Mucosa of stomach (tissue), 1 donor: ENCODE data around the gene SMCHD1.
"Not testable (repeated sequence)": the region's sequence is repeated elsewhere in the genome, so short reads cannot be mapped to it uniquely, and the experiment has no call there.

Source experiments
- H3K27me3 ChIP-seq: one replicate; pipeline ENCODE4 v1.7.0; 2013; ENCODE audit warnings: mild to moderate bottlenecking, low read length; ENCODE audit not compliant: control insufficient read depth, insufficient read depth
- H3K36me3 ChIP-seq: one replicate; pipeline ENCODE4 v1.7.0; 2013; ENCODE audit warnings: low read length; ENCODE audit not compliant: control insufficient read depth, insufficient read depth
- H3K4me1 ChIP-seq: one replicate; pipeline ENCODE4 v1.7.0; 2013; ENCODE audit warnings: mild to moderate bottlenecking, low read length; ENCODE audit not compliant: control insufficient read depth, insufficient read depth
- H3K4me3 ChIP-seq: one replicate; pipeline ENCODE4 v1.7.0; 2013; ENCODE audit warnings: low read length
- H3K9ac ChIP-seq: one replicate; pipeline ENCODE4 v1.7.0; 2013; ENCODE audit warnings: mild to moderate bottlenecking, low read length, moderate library complexity
- H3K9me3 ChIP-seq: one replicate; pipeline ENCODE4 v1.7.0; 2013; ENCODE audit warnings: mild to moderate bottlenecking, low read length, moderate library complexity; ENCODE audit not compliant: control insufficient read depth
- donor health status: Pancreatic carcinoma.

Gene SMCHD1

GRCh38 chr18:2641638-2642037, 13.9 kb upstream of the SMCHD1 start:
- H3K4me3 ChIP-seq, result no peak overlapping the region
- no peaks in the 10 kb centered on the region for H3K27me3 ChIP-seq
- H3K9ac ChIP-seq, result peak overlapping the region; percentile 13
- H3K36me3 ChIP-seq, result no peaks in the 10 kb centered on the region
- peaks cover 14% of the 10 kb centered on the region for H3K4me1 ChIP-seq
- H3K9me3 ChIP-seq, result no peaks in the 10 kb centered on the region

- Histone ChIP-seq H3K36me3 (no peaks in the 10 kb centered on the region), H3K4me1 (peaks cover 7% of the 10 kb centered on the region), H3K9ac (no peak overlapping the region), H3K27me3 (no peaks in the 10 kb centered on the region), H3K4me3 (no peak overlapping the region), H3K9me3 (no peaks in the 10 kb centered on the region)
Measured at GRCh38 chr18:2642771-2643170, 12.8 kb upstream of the SMCHD1 start.

GRCh38 chr18:2644535-2644934, 11.0 kb upstream of the SMCHD1 start:
- no peaks in the 10 kb centered on the region for H3K9me3 ChIP-seq

GRCh38 chr18:2651981-2652380, 3.5 kb upstream of the SMCHD1 start:
- Histone ChIP-seq H3K4me1 (no peaks in the 10 kb centered on the region), H3K36me3 (no peaks in the 10 kb centered on the region), H3K4me3 (no peak overlapping the region), H3K9ac (no peak overlapping the region), H3K27me3 (no peaks in the 10 kb centered on the region), H3K9me3 (no peaks in the 10 kb centered on the region)

More at GRCh38 chr18:2644535-2644934, 11.0 kb upstream of the SMCHD1 start:
- H3K4me3 ChIP-seq, result no peak overlapping the region
- peaks cover 7% of the 10 kb centered on the region for H3K4me1 ChIP-seq
- H3K9ac ChIP-seq, result no peak overlapping the region
- H3K27me3 ChIP-seq, result no peaks in the 10 kb centered on the region
- H3K36me3 ChIP-seq, result no peaks in the 10 kb centered on the region

GRCh38 chr18:2653467-2653866, 2.1 kb upstream of the SMCHD1 start:
- H3K27me3 ChIP-seq, result no peaks in the 10 kb centered on the region

GRCh38 chr18:2654169-2654927, 1.2 kb upstream of the SMCHD1 start:
- Histone ChIP-seq H3K9me3 (no peaks in the 10 kb centered on the region), H3K36me3 (no peaks in the 10 kb centered on the region), H3K27me3 (no peaks in the 10 kb centered on the region), H3K9ac (peak overlapping the region; percentile 88), H3K4me1 (peaks cover 5% of the 10 kb centered on the region), H3K4me3 (no peak overlapping the region)

More at GRCh38 chr18:2653467-2653866, 2.1 kb upstream of the SMCHD1 start:
- Histone ChIP-seq H3K4me3 (no peak overlapping the region), H3K36me3 (no peaks in the 10 kb centered on the region), H3K4me1 (no peaks in the 10 kb centered on the region), H3K9me3 (no peaks in the 10 kb centered on the region), H3K9ac (no peak overlapping the region)

- H3K27me3 ChIP-seq, result no peaks in the 10 kb centered on the region
- H3K9ac ChIP-seq, result peak overlapping the region; percentile 88
- no peaks in the 10 kb centered on the region for H3K9me3 ChIP-seq
- H3K36me3 ChIP-seq, result no peaks in the 10 kb centered on the region
- peaks cover 10% of the 10 kb centered on the region for H3K4me1 ChIP-seq
- peak overlapping the region; percentile 92 for H3K4me3 ChIP-seq
Measured at GRCh38 chr18:2654928-2655177, 673 bp upstream of the SMCHD1 start.

- Histone ChIP-seq H3K9ac (peak overlapping the region; percentile 95), H3K4me3 (peak overlapping the region; percentile 66), H3K9me3 (no peaks in the 10 kb centered on the region), H3K4me1 (peaks cover 12% of the 10 kb centered on the region), H3K27me3 (no peaks in the 10 kb centered on the region), H3K36me3 (no peaks in the 10 kb centered on the region)
Measured at GRCh38 chr18:2655954-2656236, 369 bp downstream of the SMCHD1 start.

- Histone ChIP-seq H3K9ac (peak overlapping the region; percentile 95), H3K4me3 (peak overlapping the region; percentile 66), H3K4me1 (peaks cover 12% of the 10 kb centered on the region), H3K36me3 (no peaks in the 10 kb centered on the region), H3K27me3 (no peaks in the 10 kb centered on the region), H3K9me3 (no peaks in the 10 kb centered on the region)
Measured at GRCh38 chr18:2656237-2656980, 883 bp downstream of the SMCHD1 start.

GRCh38 chr18:2656981-2657512, 1.5 kb downstream of the SMCHD1 start:
- H3K9ac ChIP-seq, result peak overlapping the region; percentile 95
- no peaks in the 10 kb centered on the region for H3K36me3 ChIP-seq
- no peaks in the 10 kb centered on the region for H3K27me3 ChIP-seq
- H3K4me1 ChIP-seq, result peaks cover 12% of the 10 kb centered on the region
- peak overlapping the region; percentile 66 for H3K4me3 ChIP-seq
- H3K9me3 ChIP-seq, result no peaks in the 10 kb centered on the region

GRCh38 chr18:2657788-2658458, 2.4 kb downstream of the SMCHD1 start:
- Histone ChIP-seq H3K4me3 (peak overlapping the region; percentile 14), H3K9me3 (no peaks in the 10 kb centered on the region), H3K9ac (peak overlapping the region; percentile 54), H3K27me3 (no peaks in the 10 kb centered on the region), H3K4me1 (peaks cover 12% of the 10 kb centered on the region), H3K36me3 (no peaks in the 10 kb centered on the region)

- H3K27me3 ChIP-seq, H3K9ac ChIP-seq, H3K4me3 ChIP-seq, H3K36me3 ChIP-seq, H3K9me3 ChIP-seq: not testable (repeated sequence)
- peaks cover 16% of the 10 kb centered on the region for H3K4me1 ChIP-seq
Measured at GRCh38 chr18:2660849-2661248, 5.3 kb downstream of the SMCHD1 start.
